Measurements from ENCODE around the gene JAKMIP1. TPM values are rescaled to one million over a fixed set of nuclear protein-coding genes. Genes with fewer than 3 reads are reported as not detected.

JAKMIP1 gene
- total RNA-seq, 1 experiment from 2014 or later, result not detected

- POLR2A ChIA-PET (ENCODE audit: unreplicated experiment), result no interaction called here
Observed at GRCh38 chr4:6106156-6106555, 94.2 kb downstream of the JAKMIP1 start.

DNA sequence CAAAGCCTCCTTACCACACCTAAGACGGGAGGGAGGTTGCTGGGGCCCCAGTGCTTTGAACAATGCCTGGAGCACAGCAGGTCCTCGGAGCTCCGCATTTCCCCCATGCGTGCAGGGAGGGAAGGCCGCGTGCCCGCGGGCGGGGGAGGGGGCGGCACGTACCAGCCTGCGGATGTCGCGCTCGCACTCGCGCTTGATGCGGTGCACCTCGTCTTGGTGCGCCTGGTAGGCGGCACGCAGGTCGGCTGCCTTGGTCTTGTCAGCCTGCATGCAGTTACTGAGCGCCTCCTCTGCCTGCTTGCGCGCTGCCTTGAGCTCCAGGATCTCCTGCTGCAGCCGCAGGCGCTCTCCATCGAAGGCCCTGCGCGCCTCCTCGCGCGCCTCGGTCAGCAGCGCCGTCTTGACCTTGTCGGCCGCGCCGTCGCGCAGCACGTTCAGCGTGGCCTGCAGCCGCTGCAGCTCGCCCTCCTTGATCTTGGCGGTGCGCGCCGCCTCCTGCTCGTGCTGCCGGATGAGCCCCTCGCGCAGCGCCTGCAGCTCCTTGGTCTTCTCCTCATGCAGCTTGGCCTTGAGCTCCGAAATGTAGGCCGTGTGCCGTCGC lies 94.9 kb downstream of the JAKMIP1 start:
- Histone ChIP-seq H3K4me1 (replicated peaks; ENCODE audit: insufficient read depth) (no peaks in the 10 kb centered on the region), H3K79me2 (ENCODE audit: low read depth) (no peaks in the 10 kb centered on the region), H3K4me3 (no peak overlapping the region), H3K4me2 (no peak overlapping the region), H3K27me3 (ENCODE audit: insufficient read depth, low read depth) (peaks cover 26% of the 10 kb centered on the region), H3F3A (ENCODE audit: insufficient read depth, low read depth) (no peaks in the 10 kb centered on the region), H2AFZ (no peak overlapping the region), H3K9me3 (ENCODE audit: insufficient read depth, low read depth) (no peaks in the 10 kb centered on the region), H4K20me1 (ENCODE audit: insufficient read depth) (no peaks in the 10 kb centered on the region), H3K27ac (no peak overlapping the region), H3K9me2 (ENCODE audit: insufficient read depth) (no peaks in the 10 kb centered on the region), H3K36me3 (ENCODE audit: low read depth) (no peaks in the 10 kb centered on the region)
- no peak for TF ChIP-seq EZH2 (IDR thresholded peaks at IDR 0.05; ENCODE audit: low read depth)
- TF ChIP-seq CTCF (conservative IDR thresholded peaks at IDR 0.05), result no peak
- intact Hi-C loops (cut with micrococcal nuclease; ENCODE audit: unreplicated experiment), result no loop called here
- BruUV-seq (replicated peaks), result no TSS peak
- CTCF ChIA-PET, result no interaction called here
- DNase-seq, result no peak
- POLR2A ChIA-PET (ENCODE audit: unreplicated experiment), result no interaction called here

More at GRCh38 chr4:6106156-6106555, 94.2 kb downstream of the JAKMIP1 start:
- Histone ChIP-seq H3K4me3 (no peak overlapping the region), H3K27ac (no peak overlapping the region), H3K9me3 (ENCODE audit: insufficient read depth, low read depth) (no peaks in the 10 kb centered on the region), H4K20me1 (ENCODE audit: insufficient read depth) (no peaks in the 10 kb centered on the region), H3K36me3 (ENCODE audit: low read depth) (no peaks in the 10 kb centered on the region), H2AFZ (no peak overlapping the region), H3K27me3 (ENCODE audit: insufficient read depth, low read depth) (peaks cover 24% of the 10 kb centered on the region), H3K9me2 (ENCODE audit: insufficient read depth) (no peaks in the 10 kb centered on the region), H3K4me1 (replicated peaks; ENCODE audit: insufficient read depth) (no peaks in the 10 kb centered on the region), H3K79me2 (ENCODE audit: low read depth) (no peaks in the 10 kb centered on the region), H3K4me2 (no peak overlapping the region), H3F3A (ENCODE audit: insufficient read depth, low read depth) (no peaks in the 10 kb centered on the region)
- intact Hi-C loops (cut with micrococcal nuclease; ENCODE audit: unreplicated experiment), result no loop called here
- CTCF ChIA-PET, result no interaction called here
- no peak for DNase-seq
- no TSS peak for BruUV-seq (replicated peaks)
- TF ChIP-seq EZH2 (IDR thresholded peaks at IDR 0.05; ENCODE audit: low read depth) (no peak), CTCF (conservative IDR thresholded peaks at IDR 0.05) (no peak)

DNA sequence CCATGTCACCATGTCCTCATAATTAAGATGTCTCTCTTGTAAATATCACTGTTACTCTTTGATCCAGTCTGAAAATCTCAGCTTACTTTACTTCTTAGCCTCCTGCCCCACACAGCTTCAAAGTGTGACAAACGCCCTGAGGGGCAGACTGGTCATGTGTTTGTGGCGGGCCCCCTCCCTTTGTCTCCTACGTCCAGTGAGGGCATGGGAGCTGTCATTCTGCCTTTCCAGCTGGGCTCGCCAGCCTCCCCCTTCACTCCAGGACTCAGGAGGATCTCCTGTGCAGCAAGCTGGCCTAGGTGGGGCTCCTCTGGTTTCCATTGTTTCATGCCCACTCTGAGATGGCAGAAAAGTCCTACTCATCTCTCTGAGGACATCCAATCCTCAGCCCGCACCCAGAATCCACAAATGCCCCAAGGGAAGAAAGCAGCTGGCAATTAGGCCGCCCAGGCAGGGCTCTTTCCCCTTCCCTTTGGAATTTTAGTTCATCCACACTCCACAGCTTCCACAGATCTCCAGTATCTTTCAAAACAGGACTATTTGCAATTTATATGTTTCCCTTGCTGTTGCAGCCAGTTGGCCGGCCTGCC lies 95.7 kb downstream of the JAKMIP1 start:
- H3K27ac ChIP-seq, result no peak overlapping the region
- H4K20me1 ChIP-seq (ENCODE audit: insufficient read depth), result no peaks in the 10 kb centered on the region
- no peak overlapping the region for H3K4me2 ChIP-seq
- H3K4me1 ChIP-seq (replicated peaks; ENCODE audit: insufficient read depth), result no peaks in the 10 kb centered on the region
- no peaks in the 10 kb centered on the region for H3K9me3 ChIP-seq (ENCODE audit: insufficient read depth, low read depth)
- BruUV-seq (replicated peaks), result no TSS peak
- TF ChIP-seq CTCF (conservative IDR thresholded peaks at IDR 0.05) (no peak), EZH2 (IDR thresholded peaks at IDR 0.05; ENCODE audit: low read depth) (no peak)
- H2AFZ ChIP-seq, result no peak overlapping the region
- peaks cover 34% of the 10 kb centered on the region for H3K27me3 ChIP-seq (ENCODE audit: insufficient read depth, low read depth)
- H3F3A ChIP-seq (ENCODE audit: insufficient read depth, low read depth), result no peaks in the 10 kb centered on the region
- no peaks in the 10 kb centered on the region for H3K36me3 ChIP-seq (ENCODE audit: low read depth)
- intact Hi-C loops (cut with micrococcal nuclease; ENCODE audit: unreplicated experiment), result no loop called here
- H3K4me3 ChIP-seq, result no peak overlapping the region
- POLR2A ChIA-PET (ENCODE audit: unreplicated experiment), result no interaction called here
- no peaks in the 10 kb centered on the region for H3K79me2 ChIP-seq (ENCODE audit: low read depth)
- CTCF ChIA-PET, result no interaction called here
- no peaks in the 10 kb centered on the region for H3K9me2 ChIP-seq (ENCODE audit: insufficient read depth)
- DNase-seq, result no peak

Measured in PC-9 (cell line).